Measurements from ENCODE around the gene IRF9.

GRCh38 chr14:24198814-24199524 lies 37.9 kb downstream of the IRF9 start:
- no peak for TF ChIP-seq ZNF462 (CRISPR knock-in tag; IDR thresholded peaks at IDR 0.05)
- no peak for TF ChIP-seq CTCF (conservative IDR thresholded peaks at IDR 0.05; ENCODE audit: low read depth in 2 of 2)

All from GM23338 (cell line).